C4-2B (cell line): ENCODE results near the gene FBLN5.

Source experiments
- ZFX ChIP-seq: fragments of 450-650 bp; IDR thresholded peaks from 2 replicates; pipeline ENCODE4 v1.6.1; 2017
- TF ChIP-seq, protein P1 (sequence below): fragments of 450-650 bp; conservative IDR thresholded peaks from 2 replicates; pipeline ENCODE4 v1.5.1; 2017; ENCODE audit warnings: mild to moderate bottlenecking

DNA sequence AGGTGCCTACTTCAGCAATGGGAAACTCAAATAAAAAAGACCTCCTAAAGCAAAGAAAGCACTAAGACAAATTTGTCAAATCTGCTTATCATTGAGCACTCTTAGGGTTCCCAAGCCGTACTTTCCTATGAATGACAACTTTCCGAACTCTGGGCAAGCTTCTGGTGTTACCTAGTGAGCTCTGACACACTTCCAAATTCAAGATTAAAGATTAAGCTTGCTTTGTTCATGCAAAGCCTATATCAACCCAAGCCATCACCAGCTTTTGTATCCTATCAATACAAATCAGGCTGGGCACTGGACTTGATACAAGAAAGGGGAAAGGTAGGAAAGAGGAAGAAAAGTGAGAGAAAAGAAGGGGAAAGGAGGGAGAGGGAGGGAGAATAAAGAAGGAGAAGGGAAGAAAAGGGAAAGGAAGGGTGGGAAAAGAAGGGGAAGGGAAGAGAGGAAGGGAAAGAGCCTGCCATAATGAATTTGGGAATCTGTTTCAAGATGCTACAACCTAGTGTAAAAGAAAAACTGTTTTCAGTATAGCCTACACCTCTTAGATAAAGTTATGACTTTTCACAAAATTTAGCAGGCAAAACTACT lies 23.8 kb upstream of the FBLN5 start:
- TF ChIP-seq, protein P1, sequence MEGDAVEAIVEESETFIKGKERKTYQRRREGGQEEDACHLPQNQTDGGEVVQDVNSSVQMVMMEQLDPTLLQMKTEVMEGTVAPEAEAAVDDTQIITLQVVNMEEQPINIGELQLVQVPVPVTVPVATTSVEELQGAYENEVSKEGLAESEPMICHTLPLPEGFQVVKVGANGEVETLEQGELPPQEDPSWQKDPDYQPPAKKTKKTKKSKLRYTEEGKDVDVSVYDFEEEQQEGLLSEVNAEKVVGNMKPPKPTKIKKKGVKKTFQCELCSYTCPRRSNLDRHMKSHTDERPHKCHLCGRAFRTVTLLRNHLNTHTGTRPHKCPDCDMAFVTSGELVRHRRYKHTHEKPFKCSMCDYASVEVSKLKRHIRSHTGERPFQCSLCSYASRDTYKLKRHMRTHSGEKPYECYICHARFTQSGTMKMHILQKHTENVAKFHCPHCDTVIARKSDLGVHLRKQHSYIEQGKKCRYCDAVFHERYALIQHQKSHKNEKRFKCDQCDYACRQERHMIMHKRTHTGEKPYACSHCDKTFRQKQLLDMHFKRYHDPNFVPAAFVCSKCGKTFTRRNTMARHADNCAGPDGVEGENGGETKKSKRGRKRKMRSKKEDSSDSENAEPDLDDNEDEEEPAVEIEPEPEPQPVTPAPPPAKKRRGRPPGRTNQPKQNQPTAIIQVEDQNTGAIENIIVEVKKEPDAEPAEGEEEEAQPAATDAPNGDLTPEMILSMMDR: no peak
- TF ChIP-seq ZFX: no peak
